Astrocyte of the cerebellum (primary cell): ENCODE results near the gene TNFAIP2.

ENCODE experiments used
- DNase-seq: peaks from one replicate; pipeline ENCODE4 v3.0.0-alpha.2; 2011; ENCODE audit warnings: low read depth
- H3K4me3 ChIP-seq: 2 replicates; pipeline ENCODE4 v1.5.1; 2011; ENCODE audit warnings: mild to moderate bottlenecking, low read depth, low read length, moderate library complexity
- CTCF ChIP-seq: IDR thresholded peaks from 2 replicates; pipeline ENCODE4 v1.5.1; 2012; ENCODE audit warnings: low read length, low read depth, moderate library complexity, mild to moderate bottlenecking; ENCODE audit errors: missing control alignments
- in situ Hi-C: cut with HindIII; loops from 2 replicates; pipeline ENCODE4 v1.10.0; 2017; ENCODE audit warnings: low sequenced_read_pairs

Gene TNFAIP2

GRCh38 chr14:103156651-103157378, 33.6 kb downstream of the TNFAIP2 start:
- no peak overlapping the region for H3K4me3 ChIP-seq
- no peak for DNase-seq
- TF ChIP-seq CTCF = no peak
- in situ Hi-C loops = loop anchor here (5.0 kb wide), 1 partner anchor 35 kb away; no protein-coding TSS in a partner anchor

DNA sequence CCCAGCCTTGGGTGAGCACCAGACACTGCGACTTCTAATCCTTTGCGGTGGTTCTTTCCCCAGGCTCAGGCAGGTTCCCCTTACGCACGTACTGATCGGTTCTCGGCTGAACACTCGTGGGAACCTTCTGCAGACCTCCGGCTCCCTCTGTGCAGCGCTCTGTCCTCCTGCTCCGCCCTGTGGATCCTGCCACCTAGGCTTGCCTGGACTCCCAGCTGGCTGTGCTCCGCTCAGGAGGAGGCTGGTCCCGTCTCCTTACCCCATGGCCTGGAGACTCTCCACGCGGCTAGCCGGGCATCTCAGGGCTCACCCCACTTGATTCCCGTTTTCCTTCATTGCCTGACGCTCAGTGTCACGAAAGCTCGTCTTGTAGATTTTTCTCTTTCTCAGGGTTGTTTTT, 34.7 kb downstream of the TNFAIP2 start:
- in situ Hi-C loops = loop anchor here (5.0 kb wide), 1 partner anchor 34 kb away; no protein-coding TSS in a partner anchor
- no peak for TF ChIP-seq CTCF
- H3K4me3 ChIP-seq = no peak overlapping the region
- DNase-seq = no peak

DNA sequence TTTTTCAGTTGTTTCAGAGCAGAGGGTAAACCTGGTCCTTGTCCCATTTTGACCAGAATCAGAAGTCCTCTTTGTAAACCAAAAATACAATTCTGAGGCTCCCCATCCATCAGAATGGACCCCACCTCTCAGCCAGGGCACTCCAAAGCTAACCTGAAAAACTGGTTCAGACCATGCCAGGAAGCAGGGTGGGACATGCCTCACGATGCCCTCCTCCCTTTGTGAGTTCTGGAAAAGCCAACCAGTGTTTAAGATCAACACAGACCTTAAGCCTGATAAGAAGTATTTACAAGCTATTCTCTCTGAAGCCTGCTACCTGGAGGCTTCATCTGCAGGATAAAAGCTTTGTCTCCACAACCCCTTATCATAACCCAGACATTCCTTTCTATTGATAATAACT, 35.4 kb downstream of the TNFAIP2 start:
- no peak for TF ChIP-seq CTCF
- DNase-seq = no peak
- no peak overlapping the region for H3K4me3 ChIP-seq
- in situ Hi-C loops = loop anchor here (5.0 kb wide), 1 partner anchor 34 kb away; no protein-coding TSS in a partner anchor

DNA sequence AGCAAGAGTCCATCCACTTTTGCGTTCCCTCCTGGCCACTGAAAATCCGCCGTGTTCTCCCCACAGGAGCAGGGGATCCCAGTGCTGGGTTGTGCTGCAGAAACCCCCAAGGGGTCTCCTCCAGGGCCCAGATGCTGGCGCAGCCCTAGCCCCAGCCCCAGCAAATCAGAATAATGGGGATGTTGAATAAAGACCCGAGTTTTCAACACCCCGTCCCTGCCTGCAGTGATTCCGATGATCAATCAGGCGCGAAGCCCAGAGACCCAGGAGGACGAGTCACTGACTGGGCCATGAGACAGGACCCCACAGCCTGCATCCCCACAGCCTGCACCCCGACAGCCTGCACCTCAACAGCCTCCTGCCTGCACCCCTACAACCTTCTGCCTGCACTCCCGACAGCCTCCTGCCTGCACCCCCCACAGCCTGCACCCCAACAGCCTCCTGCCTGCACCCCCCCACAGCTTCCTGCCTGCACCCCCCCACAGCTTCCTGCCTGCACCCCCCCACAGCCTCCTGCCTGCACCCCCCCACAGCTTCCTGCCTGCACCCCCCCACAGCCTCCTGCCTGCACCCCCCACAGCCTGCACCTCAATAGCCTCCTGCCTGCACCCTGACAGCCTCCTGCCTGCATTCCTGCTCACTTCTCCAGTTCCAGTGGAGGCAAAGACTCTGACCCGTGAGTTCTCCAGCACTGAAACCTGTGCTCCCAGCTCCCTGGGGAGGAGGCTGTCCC, 37.2 kb downstream of the TNFAIP2 start:
- no peak overlapping the region for H3K4me3 ChIP-seq
- no peak for TF ChIP-seq CTCF
- in situ Hi-C loops = no loop called here
- DNase-seq = no peak

DNA sequence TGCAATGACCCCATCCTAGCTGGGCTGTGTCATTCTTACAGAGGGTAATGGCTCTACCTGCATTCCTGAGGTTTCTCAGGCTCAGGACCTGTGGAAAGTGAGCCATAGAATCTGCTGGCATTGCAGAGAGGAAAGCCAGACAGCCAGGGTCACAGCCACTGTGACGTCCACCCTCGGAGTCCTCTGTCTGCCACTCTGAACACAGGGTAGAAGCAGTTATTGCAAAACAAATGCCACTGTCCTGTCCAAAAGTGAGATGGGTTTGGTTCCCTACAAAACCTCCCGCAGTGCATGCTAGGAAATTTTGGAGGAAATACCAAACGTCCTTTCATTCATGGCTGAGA, 37.8 kb downstream of the TNFAIP2 start:
- no peak for TF ChIP-seq CTCF
- in situ Hi-C loops = no loop called here

DNA sequence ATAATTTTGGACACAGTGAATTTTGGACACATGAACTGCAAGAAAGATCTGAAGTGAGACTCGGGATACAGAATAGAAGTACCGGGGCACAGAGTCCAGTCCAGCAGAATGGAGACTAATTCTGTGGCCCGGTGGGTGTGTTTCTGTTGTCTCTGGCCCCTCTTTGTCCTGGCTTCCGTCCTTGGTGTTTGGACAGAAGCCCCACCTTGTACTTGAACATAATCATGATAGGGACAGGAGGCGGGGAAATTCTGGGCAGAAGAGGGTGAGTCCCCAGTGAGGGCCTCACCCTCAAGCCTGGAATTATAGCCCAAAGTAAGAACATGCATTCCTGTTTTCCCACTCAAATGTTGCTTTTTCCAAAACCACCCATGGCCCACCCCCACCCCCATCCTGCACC, 39.9 kb downstream of the TNFAIP2 start:
- no peak overlapping the region for H3K4me3 ChIP-seq
- DNase-seq = no peak
- TF ChIP-seq CTCF = no peak
- in situ Hi-C loops = no loop called here

More for the DNA sequence above, 37.8 kb downstream of the TNFAIP2 start:
- no peak overlapping the region for H3K4me3 ChIP-seq
- no peak for DNase-seq
